Measurements from ENCODE around the gene C7orf57.

- TF ChIP-seq, protein P1, sequence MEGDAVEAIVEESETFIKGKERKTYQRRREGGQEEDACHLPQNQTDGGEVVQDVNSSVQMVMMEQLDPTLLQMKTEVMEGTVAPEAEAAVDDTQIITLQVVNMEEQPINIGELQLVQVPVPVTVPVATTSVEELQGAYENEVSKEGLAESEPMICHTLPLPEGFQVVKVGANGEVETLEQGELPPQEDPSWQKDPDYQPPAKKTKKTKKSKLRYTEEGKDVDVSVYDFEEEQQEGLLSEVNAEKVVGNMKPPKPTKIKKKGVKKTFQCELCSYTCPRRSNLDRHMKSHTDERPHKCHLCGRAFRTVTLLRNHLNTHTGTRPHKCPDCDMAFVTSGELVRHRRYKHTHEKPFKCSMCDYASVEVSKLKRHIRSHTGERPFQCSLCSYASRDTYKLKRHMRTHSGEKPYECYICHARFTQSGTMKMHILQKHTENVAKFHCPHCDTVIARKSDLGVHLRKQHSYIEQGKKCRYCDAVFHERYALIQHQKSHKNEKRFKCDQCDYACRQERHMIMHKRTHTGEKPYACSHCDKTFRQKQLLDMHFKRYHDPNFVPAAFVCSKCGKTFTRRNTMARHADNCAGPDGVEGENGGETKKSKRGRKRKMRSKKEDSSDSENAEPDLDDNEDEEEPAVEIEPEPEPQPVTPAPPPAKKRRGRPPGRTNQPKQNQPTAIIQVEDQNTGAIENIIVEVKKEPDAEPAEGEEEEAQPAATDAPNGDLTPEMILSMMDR (IDR thresholded peaks at IDR 0.05): peak in 1 of 2 donors; percentile 12
- TF ChIP-seq POLR2AphosphoS5 (IDR thresholded peaks at IDR 0.05): no peak
- no peak for TF ChIP-seq POLR2A (IDR thresholded peaks at IDR 0.05)
- TF ChIP-seq EP300 (IDR thresholded peaks at IDR 0.05): no peak
Measured at GRCh38 chr7:47988496-47989386, 46.6 kb upstream of the C7orf57 start.

Data from suprapubic skin (tissue), 4 donors.